ENCODE results near the gene FCSK.

Gene FCSK

DNA sequence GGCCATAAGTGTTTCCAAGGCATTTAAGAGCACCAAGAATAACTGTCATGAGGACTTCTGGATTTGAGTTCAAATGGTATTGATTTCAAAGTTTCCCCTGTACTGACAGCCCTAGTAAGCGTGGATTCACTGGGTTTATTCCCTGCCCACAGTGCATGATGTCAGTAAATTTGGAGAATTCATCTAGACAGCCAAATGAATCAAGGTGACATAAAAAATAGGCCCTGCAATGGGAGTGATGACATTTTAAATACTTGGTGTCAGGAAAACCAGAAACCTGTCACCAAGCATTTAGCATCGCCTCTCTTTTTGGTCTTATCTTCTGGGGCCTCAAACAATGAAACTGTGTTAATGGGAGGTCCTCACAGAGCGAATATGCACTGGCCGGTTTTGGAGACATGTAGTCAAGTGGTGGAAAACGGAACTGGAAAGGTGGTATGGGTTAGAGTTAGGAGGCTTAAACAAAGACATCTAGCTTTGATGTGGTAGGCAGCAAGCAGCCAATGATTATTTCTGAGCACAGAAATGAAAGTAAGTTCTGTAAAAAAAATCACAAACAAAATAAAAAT lies 39.9 kb downstream of the FCSK start:
- Histone ChIP-seq H3K4me3 (ENCODE audit: severe bottlenecking) (no peak overlapping the region), H3K27me3 (ENCODE audit: insufficient read depth, poor library complexity, severe bottlenecking) (no peaks in the 10 kb centered on the region), H3K9me3 (ENCODE audit: severe bottlenecking) (no peaks in the 10 kb centered on the region), H3K4me1 (ENCODE audit: insufficient read depth, poor library complexity, severe bottlenecking) (no peaks in the 10 kb centered on the region), H3K27ac (ENCODE audit: poor library complexity, severe bottlenecking) (no peak overlapping the region), H3K36me3 (ENCODE audit: low read depth) (peaks cover 84% of the 10 kb centered on the region)
- TF ChIP-seq CTCF (IDR thresholded peaks at IDR 0.05; ENCODE audit: poor library complexity, severe bottlenecking), result no peak
- ATAC-seq (ENCODE audit: low read depth), result no peak
- DNase-seq (ENCODE audit: low spot score), result no peak

GRCh38 chr16:70494777-70495176 lies 40.4 kb downstream of the FCSK start:
- Histone ChIP-seq H3K9me3 (ENCODE audit: severe bottlenecking) (no peaks in the 10 kb centered on the region), H3K36me3 (ENCODE audit: low read depth) (peaks cover 86% of the 10 kb centered on the region), H3K27ac (ENCODE audit: poor library complexity, severe bottlenecking) (no peak overlapping the region), H3K4me3 (ENCODE audit: severe bottlenecking) (no peak overlapping the region), H3K4me1 (ENCODE audit: insufficient read depth, poor library complexity, severe bottlenecking) (no peaks in the 10 kb centered on the region), H3K27me3 (ENCODE audit: insufficient read depth, poor library complexity, severe bottlenecking) (no peaks in the 10 kb centered on the region)
- DNase-seq (ENCODE audit: low spot score) (no peak), ATAC-seq (ENCODE audit: low read depth) (no peak)
- no peak for TF ChIP-seq CTCF (IDR thresholded peaks at IDR 0.05; ENCODE audit: poor library complexity, severe bottlenecking)

GRCh38 chr16:70495425-70496182 lies 41.2 kb downstream of the FCSK start:
- DNase-seq (ENCODE audit: low spot score), result no peak

DNA sequence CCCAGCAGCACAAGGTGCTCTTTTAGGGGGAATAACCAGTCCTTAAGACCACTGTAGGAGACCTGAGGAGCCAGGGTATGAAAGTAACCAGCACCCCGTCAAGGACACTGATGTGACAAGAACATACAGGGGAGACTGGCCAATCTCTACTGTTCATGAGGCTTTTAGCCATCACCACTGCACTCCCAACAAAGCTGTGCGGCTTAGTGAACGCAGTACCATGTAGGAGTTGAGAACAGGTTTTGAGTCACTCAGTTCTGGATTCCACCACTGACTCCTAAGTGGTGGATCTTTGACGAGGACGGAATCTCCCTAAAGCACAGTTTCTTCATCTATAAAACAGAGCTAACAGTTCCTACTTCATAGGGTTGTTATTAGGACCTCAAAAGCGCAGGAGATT lies 42.1 kb downstream of the FCSK start:
- Histone ChIP-seq H3K36me3 (ENCODE audit: low read depth) (peaks cover 89% of the 10 kb centered on the region), H3K27ac (ENCODE audit: poor library complexity, severe bottlenecking) (no peak overlapping the region), H3K4me1 (ENCODE audit: insufficient read depth, poor library complexity, severe bottlenecking) (no peaks in the 10 kb centered on the region), H3K27me3 (ENCODE audit: insufficient read depth, poor library complexity, severe bottlenecking) (no peaks in the 10 kb centered on the region), H3K4me3 (ENCODE audit: severe bottlenecking) (no peak overlapping the region), H3K9me3 (ENCODE audit: severe bottlenecking) (no peaks in the 10 kb centered on the region)
- ATAC-seq (ENCODE audit: low read depth) (no peak), DNase-seq (ENCODE audit: low spot score) (no peak)
- no peak for TF ChIP-seq CTCF (IDR thresholded peaks at IDR 0.05; ENCODE audit: poor library complexity, severe bottlenecking)

More at GRCh38 chr16:70495425-70496182, 41.2 kb downstream of the FCSK start:
- Histone ChIP-seq H3K4me3 (ENCODE audit: severe bottlenecking) (no peak overlapping the region), H3K4me1 (ENCODE audit: insufficient read depth, poor library complexity, severe bottlenecking) (no peaks in the 10 kb centered on the region), H3K36me3 (ENCODE audit: low read depth) (peaks cover 86% of the 10 kb centered on the region), H3K27me3 (ENCODE audit: insufficient read depth, poor library complexity, severe bottlenecking) (no peaks in the 10 kb centered on the region), H3K27ac (ENCODE audit: poor library complexity, severe bottlenecking) (no peak overlapping the region), H3K9me3 (ENCODE audit: severe bottlenecking) (no peaks in the 10 kb centered on the region)
- no peak for TF ChIP-seq CTCF (IDR thresholded peaks at IDR 0.05; ENCODE audit: poor library complexity, severe bottlenecking)
- ATAC-seq (ENCODE audit: low read depth), result no peak

DNA sequence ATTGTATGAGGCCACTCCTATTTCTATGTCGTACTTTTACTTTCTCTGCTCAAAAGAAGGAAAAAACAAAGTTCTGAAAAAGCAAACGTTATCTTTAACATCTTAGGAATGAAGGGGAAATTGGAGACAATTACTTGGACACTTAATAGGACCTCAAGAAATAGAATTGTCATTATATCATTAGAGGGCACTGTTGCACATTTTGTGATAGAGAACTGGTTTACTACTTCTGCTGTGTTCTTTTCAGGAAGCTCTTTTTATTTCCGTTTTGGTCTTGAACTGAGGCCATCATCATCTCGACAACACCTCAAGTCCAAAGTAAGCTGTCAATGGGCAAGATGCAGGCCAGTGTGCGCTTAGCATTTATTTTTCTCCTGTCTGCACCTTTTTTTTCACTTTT lies 54.4 kb downstream of the FCSK start:
- peaks cover 78% of the 10 kb centered on the region for H3K36me3 ChIP-seq (ENCODE audit: low read depth)
- no peak overlapping the region for H3K27ac ChIP-seq (ENCODE audit: poor library complexity, severe bottlenecking)
- H3K4me1 ChIP-seq (ENCODE audit: insufficient read depth, poor library complexity, severe bottlenecking), result peaks cover 3% of the 10 kb centered on the region
- DNase-seq (ENCODE audit: low spot score) (no peak), ATAC-seq (ENCODE audit: low read depth) (no peak)
- no peaks in the 10 kb centered on the region for H3K9me3 ChIP-seq (ENCODE audit: severe bottlenecking)
- H3K4me3 ChIP-seq (ENCODE audit: severe bottlenecking), result no peak overlapping the region
- no peaks in the 10 kb centered on the region for H3K27me3 ChIP-seq (ENCODE audit: insufficient read depth, poor library complexity, severe bottlenecking)
- peak; percentile 38 for TF ChIP-seq CTCF (IDR thresholded peaks at IDR 0.05; ENCODE audit: poor library complexity, severe bottlenecking)
